Measurements from ENCODE around the gene MTERF4.

DNA sequence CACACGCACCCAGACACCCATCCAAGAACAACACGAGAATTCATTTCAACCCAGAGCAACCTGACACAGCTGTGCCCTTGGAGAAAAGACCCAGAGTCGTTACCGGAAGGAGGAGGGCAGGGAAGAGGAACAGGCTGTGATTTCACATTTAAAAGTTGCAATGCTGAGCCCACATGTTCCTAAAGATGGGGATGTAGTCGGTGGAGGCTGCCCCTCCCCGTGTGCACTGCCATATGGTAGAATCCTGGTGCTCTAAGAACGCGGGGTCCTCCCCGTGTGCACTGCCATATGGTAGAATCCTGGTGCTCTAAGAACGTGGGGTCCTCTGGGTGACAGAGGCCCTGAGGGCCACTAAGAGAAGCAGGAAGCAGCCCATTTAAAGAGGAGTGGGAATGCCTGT is 10.9 kb downstream of the MTERF4 start:
- TF ChIP-seq, protein P1, sequence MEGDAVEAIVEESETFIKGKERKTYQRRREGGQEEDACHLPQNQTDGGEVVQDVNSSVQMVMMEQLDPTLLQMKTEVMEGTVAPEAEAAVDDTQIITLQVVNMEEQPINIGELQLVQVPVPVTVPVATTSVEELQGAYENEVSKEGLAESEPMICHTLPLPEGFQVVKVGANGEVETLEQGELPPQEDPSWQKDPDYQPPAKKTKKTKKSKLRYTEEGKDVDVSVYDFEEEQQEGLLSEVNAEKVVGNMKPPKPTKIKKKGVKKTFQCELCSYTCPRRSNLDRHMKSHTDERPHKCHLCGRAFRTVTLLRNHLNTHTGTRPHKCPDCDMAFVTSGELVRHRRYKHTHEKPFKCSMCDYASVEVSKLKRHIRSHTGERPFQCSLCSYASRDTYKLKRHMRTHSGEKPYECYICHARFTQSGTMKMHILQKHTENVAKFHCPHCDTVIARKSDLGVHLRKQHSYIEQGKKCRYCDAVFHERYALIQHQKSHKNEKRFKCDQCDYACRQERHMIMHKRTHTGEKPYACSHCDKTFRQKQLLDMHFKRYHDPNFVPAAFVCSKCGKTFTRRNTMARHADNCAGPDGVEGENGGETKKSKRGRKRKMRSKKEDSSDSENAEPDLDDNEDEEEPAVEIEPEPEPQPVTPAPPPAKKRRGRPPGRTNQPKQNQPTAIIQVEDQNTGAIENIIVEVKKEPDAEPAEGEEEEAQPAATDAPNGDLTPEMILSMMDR (IDR thresholded peaks at IDR 0.05), result no peak
- no peak for TF ChIP-seq POLR2A (IDR thresholded peaks at IDR 0.05)
- no peak for TF ChIP-seq EP300 (IDR thresholded peaks at IDR 0.05)
